Inflammatory macrophage treated with lipopolysaccharide for 1 hour (primary cell): ENCODE data around the gene DYNLRB2.
A peak's percentile ranks its signal among the peaks of the same experiment; 100 is the strongest.

ENCODE experiments used
- DNase-seq, 2 donors: peaks; one replicate each; pipeline ENCODE4 v3.0.0-alpha.2; 2020 to 2022

The DYNLRB2 gene

DNA sequence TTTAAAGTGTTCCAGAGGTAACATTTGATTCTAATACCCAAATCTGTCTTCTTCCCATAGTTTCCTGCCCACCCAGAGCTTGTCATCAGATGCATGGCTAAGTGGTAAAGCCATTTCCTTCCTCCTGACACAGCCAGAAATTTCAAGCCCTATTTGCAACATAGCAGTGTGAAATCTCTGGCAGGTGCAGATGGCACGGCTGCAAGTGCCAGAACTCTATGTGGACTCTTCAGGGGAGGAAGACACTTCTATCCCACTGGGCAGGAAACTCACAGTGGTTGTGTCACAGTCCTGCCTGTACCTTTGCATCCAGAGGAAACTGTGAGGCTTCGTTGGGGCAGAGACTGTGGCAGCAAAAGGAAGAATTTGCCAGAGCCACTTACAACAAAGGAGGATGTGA is 13.2 kb downstream of the DYNLRB2 start:
- DNase-seq, result no peak

- no peak for DNase-seq
These were observed 15.7 kb downstream of the DYNLRB2 start for GRCh38 chr16:80556481-80556880.

GRCh38 chr16:80557037-80557436 is 16.2 kb downstream of the DYNLRB2 start:
- DNase-seq, result no peak

DNA sequence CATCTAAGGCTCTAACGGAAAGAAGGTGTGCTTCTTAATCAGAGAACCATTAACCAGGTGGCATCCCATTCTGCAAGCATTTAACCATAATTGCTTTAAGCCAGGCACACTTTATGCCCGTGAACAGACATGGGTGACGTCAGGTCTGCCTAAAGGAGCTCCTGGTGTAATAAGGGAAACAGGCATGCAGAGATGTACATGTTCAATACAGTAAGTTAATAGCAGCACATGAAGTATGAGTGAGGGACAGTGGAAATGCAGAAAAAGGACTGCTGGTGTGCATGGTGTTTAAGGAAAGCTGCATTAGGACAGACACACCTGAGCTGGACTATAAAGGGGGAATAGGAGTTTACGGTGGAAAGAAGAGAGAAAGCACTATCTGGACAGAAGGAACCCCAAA is 18.6 kb downstream of the DYNLRB2 start:
- no peak for DNase-seq

GRCh38 chr16:80563066-80563465 is 22.3 kb downstream of the DYNLRB2 start:
- no peak for DNase-seq

GRCh38 chr16:80564394-80564793 is 23.6 kb downstream of the DYNLRB2 start:
- no peak for DNase-seq

DNA sequence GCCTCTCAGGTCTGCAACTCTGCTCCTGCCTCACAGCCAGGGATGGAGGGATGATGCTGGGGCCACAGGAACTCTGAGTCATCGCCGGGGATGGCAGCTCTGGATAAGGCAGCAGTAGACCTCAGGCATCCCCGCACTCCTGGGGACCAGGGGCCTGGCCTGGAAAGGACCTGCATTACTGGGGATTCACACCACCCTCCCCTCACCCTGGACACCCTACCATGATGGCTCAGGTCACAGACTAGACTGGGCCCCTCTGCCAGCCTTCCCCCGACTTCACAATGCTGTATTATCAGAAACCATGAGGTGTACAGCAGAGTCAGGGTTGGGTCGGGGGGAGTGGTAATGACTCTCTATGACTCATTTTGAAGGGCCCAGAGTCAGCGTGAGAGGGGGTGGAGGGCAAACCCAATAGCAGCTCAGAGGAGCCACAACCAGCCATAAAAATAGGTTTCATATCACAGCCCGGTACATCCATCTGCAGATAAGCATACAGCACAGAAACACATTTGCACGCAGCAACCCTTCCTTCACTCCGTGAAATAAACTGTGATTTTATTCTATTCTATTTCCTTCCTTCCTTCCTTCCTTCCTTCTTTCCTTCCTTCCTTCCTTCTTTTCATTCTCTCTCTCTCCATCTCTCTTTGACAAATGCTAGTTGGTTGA is 28.8 kb downstream of the DYNLRB2 start:
- no peak for DNase-seq

DNA sequence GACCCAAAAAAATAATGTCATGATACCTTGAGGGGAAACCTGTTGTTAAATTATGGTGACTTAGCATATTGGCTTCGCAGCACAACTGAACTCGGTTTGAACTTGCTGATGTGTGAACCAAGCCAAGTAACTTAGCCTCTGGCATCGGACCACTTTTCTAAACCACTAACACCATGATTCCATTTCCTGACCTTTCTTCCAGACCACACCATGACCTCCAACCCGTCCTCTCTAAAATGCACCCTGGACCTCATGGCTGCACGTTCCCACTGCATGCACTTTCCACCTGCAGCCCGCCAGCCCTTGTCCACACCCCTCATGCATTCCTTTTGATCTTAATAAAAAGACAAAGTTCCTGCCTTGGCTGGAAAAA is 29.3 kb downstream of the DYNLRB2 start:
- no peak for DNase-seq

- no peak for DNase-seq
These were observed 32.9 kb downstream of the DYNLRB2 start for GRCh38 chr16:80573700-80574120.

DNA sequence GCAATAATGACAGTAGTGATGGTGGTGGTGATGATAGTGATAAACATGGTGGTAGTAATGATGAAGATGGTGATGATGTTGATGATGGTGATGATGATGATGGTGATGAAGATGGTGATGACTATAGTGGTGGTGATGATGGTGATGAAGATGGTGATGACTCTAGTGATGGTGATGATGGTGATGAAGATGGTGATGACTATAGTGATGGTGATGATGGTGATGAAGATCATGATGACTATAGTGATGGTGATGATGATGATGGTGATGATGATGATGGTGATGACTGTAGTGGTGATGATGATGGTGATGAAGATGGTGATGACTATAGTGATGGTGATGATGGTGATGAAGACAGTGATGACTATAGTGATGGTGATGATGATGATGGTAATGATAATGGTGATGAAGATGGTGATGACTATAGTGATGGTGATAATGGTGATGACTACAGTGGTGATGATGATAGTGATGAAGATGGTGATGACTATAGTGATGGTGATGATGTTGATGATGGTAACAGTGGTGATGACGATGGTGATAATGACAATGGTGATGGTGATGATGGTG is 35.6 kb downstream of the DYNLRB2 start:
- no peak for DNase-seq

DNA sequence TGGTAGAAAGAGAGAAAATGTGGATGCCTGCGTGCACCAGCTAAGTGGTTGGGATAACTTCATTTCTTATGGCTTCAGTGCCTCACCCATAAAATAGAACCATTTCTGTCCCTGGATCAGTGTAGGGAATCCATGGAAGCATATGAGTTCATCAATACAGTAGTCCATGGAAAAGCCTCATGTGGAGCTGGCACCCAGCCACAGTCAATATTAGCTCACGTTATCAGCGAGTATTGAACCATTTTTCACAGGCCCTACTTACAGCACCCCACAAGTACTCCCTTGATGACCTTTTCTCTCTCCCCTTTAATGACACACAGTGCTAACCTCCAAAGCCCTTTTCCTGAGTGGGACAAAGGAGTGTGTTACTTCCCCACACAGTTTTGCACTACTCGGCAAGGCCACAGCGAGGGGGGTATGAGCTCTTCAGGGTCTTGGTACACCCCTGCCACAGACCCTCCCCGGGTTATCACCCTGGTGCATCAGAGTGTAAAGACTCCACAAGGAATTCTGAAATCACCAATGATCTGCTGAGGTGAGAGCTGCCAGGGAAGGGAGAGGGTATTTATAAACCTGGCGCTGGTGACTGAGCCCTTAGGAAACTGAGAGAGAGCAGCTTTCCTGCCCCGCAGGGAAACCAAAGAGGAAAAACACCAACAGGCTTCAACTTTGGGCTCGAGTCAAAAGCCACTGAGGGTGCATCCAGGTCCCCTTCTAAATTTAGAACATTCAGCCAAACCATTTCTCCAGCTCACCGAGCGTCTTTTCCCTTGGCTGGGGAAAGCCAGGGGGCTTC is 36.9 kb downstream of the DYNLRB2 start:
- no peak for DNase-seq

DNA sequence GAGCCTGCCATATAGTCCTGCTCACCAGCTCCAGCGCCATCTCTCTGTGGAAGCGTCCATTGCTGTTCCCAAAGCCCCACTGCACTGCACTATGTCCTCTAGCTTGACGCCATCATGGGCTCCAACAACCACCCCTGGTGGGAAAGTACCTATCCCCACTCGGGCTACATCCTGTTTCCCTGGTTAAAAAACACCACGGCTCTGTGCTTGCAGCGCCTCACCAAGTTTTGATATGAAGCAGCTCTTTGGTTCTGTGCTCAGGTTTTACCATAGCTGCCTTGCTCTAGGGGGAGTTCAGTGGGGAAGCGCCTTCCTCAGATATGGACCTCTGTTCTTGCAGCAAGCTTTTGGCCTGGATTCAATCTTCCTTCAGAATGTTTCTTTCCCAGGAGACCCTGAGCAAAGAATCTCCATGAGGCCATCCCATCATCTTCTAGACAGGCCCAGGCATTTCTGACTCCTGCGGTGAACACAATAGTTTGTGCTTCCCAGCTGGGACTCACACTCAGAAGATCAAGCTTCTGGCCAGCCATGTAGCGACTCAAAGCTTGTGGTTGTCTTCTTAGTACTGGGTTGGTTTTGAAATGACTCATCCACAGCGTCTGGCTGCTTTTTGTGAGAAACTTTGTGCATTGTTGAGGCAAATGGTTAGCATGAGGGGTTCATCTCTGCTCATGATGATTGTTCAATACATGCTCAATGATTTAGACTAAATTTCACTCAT is 39.5 kb downstream of the DYNLRB2 start:
- no peak for DNase-seq

- DNase-seq, result peak; percentile 66 to 88
These were observed 42.7 kb downstream of the DYNLRB2 start for GRCh38 chr16:80583466-80583865.

DNA sequence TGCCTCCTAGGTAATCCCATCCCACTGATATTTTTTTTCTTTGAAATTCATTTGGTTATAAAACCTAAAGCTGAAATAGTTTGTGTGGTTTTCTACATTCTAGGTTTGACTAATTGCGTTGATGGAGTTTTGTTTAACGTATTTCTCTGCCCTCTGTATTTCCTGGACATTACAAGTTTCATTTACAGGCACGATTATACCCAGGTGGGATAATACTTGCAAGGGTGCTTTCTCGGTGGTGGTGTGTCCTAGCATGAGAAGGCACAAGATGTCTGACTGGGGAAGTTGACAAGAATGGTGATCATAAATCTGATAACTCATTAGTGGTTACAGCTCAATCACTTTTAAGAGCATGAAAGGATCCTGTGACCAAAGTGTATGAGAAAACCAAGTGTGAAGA is 45.0 kb downstream of the DYNLRB2 start:
- DNase-seq, result no peak

GRCh38 chr16:80586476-80586875 is 45.7 kb downstream of the DYNLRB2 start:
- DNase-seq, result no peak

DNA sequence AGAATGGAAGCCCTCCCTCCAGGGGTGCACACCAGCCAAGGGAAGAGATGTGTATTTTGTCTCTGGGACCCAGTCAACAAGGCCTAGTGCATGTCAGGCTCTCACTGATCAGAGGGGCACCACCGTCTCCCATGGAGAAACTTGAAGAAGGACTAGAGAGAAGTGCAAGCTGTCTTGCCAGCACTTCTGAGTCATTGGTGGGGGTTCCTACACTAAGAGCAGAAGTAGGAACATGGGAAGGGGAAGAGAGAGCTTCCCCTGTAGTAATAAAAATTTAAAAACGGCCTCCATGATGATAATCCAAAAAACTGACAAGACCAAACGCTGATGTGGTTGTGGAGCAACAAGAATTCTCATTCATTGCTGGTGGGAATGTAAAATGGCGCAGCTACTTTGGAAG is 46.3 kb downstream of the DYNLRB2 start:
- peak; percentile 51 to 75 for DNase-seq

GRCh38 chr16:80591071-80591915 is 50.5 kb downstream of the DYNLRB2 start:
- DNase-seq, result peak; percentile 9 to 39

DNA sequence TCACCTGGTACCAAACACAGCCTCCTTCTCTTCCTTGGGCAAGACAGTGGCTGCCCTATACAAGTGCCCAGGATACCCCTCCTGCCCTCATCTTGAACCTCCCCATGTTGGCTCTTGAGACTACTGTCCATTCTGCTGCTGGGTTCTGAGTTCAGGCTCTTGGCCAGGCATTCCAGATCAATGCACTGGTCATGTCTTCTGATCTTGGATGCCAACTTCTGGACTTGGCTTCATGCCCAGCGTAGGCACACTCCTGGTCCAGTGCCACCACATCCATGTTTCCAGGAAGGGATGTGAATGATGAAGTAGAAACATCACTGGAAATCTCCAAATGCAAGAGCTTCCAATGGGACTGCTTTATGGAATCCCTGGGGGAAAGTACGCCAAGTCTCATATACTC is 51.5 kb downstream of the DYNLRB2 start:
- DNase-seq, result no peak

GRCh38 chr16:80594756-80595155 is 54.0 kb downstream of the DYNLRB2 start:
- DNase-seq, result no peak

GRCh38 chr16:80596507-80597207 is 55.9 kb downstream of the DYNLRB2 start:
- no peak for DNase-seq

DNA sequence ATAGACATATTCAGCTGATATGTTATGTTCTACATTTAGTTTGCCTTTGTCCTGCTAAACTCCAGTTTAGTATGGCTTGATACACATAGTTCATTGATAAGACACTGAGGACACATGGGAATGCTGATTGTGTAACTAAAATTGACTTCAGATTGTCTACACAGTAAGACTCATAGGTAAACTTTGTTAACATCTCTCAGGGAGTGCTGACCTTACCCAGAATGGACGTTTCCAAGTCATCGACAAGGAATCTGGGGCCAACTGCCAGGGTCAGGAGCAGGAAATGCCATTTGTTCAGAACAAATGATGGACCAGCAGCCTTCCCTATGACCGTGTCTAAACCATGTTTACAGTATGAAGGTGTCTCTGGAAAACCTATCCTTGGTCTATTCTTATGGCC is 58.7 kb downstream of the DYNLRB2 start:
- DNase-seq, result no peak
